ENCODE measurements around the gene CCN5.

DNA sequence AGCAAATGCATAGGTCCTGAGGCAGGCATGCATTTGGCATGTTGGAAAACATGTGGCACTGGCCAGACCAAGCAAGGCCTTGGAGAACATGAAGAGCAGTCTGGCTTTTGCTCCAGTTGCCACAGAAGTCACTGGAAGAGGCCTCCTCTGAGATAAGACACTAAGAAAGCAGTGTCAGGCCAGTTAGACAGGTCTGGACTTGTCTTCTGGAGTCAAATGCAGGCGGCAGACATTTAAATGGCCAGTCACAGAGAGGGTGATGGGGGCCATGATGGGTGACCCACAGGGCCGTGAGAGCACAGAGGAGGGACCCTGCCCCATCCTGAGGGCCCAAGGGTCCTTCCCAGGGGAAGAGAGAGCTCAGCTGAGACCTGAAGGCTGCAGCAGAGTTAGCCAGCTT is 36.9 kb upstream of the CCN5 start:
- TF ChIP-seq, protein P1, sequence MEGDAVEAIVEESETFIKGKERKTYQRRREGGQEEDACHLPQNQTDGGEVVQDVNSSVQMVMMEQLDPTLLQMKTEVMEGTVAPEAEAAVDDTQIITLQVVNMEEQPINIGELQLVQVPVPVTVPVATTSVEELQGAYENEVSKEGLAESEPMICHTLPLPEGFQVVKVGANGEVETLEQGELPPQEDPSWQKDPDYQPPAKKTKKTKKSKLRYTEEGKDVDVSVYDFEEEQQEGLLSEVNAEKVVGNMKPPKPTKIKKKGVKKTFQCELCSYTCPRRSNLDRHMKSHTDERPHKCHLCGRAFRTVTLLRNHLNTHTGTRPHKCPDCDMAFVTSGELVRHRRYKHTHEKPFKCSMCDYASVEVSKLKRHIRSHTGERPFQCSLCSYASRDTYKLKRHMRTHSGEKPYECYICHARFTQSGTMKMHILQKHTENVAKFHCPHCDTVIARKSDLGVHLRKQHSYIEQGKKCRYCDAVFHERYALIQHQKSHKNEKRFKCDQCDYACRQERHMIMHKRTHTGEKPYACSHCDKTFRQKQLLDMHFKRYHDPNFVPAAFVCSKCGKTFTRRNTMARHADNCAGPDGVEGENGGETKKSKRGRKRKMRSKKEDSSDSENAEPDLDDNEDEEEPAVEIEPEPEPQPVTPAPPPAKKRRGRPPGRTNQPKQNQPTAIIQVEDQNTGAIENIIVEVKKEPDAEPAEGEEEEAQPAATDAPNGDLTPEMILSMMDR (conservative IDR thresholded peaks at IDR 0.05; ENCODE audit: low read length), result no peak
- TF ChIP-seq EZH2phosphoT487 (IDR thresholded peaks at IDR 0.05; ENCODE audit: borderline replicate concordance, low read depth, low read length), result no peak
